Spleen (tissue), 7 donors: ENCODE measurements around the gene STEAP3.

ENCODE experiments used
- CTCF ChIP-seq, 11 experiments: fragments of 200-600 bp in 7 of 11; fragments of 450-650 bp in 4 of 11; sonication (generic) in 4 of 11; IDR thresholded peaks in 8 of 11; conservative IDR thresholded peaks in 3 of 11; 1 replicate in 7 of 11; 2 replicates in 4 of 11; pipeline versions ENCODE4 v1.4.0 to v1.8.0; 2016 to 2021; ENCODE audit warnings: antibody characterized with exemption in 11 of 11, inconsistent platforms in 4 of 11, mild to moderate bottlenecking in 1 of 11
- POLR2A ChIP-seq, 3 donors: fragments of 450-650 bp; IDR thresholded peaks; one replicate each; pipeline ENCODE4 v1.5.1; 2017; ENCODE audit warnings: antibody characterized with exemption in 3 of 3, mild to moderate bottlenecking in 1 of 3
- POLR2AphosphoS5 ChIP-seq, 3 donors: sonication (generic); formaldehyde crosslinking; IDR thresholded peaks; one replicate each; pipeline ENCODE4 v1.5.1; 2017; ENCODE audit warnings: antibody characterized with exemption in 3 of 3
- donor health status: DM: no; HTN: no; CAD: no; lungs with moderate emphysema.
- donor health status: DM: no; HTN: no; CAD: no.
- donor health status: DM: no; HTN: no; CAD: no.

GRCh38 chr2:119174993-119175347 lies 48.7 kb upstream of the STEAP3 start:
- TF ChIP-seq CTCF (IDR thresholded peaks at IDR 0.05 in 8 of 11, conservative IDR thresholded peaks at IDR 0.05 in 3 of 11) (no peak), POLR2A (IDR thresholded peaks at IDR 0.05) (no peak), POLR2AphosphoS5 (IDR thresholded peaks at IDR 0.05) (no peak)
